RPMI8226 (cell line): ENCODE data around the gene LARGE1.

Source experiments
- DNase-seq: peaks from one replicate; pipeline ENCODE4 v3.0.0-alpha.2; 2015

LARGE1 gene

DNA sequence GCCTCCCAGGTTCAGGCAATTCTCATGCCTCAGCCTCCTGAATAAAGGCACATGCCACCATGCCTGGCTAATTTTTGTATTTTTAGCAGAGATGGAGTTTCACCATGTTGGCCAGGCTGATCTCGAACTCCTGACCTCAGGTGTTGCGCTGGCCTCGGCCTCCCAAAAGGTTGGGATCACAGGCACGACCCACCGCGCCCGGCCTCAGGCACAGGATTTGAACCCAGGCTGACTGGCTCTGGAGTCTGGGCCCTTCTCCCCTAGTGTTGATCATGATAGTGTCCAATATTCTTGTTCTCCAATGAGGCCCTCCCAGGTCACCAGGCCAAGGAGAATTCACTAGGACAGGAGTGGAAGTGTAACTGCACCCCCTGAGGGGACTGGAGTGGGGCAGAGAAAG is 401.9 kb downstream of the LARGE1 start:
- no peak for DNase-seq

DNA sequence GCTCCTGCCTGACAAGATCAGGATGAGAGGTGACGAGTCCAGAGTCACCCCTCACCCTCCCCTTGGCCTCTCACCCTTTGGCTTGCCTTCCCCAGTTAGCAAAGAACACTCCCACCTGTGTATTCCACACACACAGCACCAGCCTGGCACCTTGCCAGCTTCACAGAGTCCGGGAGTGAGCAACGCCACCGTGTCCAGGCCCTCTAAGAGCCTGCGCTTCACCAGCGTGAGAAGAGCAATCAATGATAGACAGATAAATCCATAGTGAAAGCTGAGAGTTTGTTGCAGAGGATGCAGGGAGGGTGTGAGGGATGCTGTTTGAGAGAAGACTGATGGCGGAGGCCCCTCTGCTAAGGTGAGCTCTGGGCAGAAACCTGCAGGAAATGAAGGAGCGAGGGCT is 404.5 kb downstream of the LARGE1 start:
- no peak for DNase-seq

DNA sequence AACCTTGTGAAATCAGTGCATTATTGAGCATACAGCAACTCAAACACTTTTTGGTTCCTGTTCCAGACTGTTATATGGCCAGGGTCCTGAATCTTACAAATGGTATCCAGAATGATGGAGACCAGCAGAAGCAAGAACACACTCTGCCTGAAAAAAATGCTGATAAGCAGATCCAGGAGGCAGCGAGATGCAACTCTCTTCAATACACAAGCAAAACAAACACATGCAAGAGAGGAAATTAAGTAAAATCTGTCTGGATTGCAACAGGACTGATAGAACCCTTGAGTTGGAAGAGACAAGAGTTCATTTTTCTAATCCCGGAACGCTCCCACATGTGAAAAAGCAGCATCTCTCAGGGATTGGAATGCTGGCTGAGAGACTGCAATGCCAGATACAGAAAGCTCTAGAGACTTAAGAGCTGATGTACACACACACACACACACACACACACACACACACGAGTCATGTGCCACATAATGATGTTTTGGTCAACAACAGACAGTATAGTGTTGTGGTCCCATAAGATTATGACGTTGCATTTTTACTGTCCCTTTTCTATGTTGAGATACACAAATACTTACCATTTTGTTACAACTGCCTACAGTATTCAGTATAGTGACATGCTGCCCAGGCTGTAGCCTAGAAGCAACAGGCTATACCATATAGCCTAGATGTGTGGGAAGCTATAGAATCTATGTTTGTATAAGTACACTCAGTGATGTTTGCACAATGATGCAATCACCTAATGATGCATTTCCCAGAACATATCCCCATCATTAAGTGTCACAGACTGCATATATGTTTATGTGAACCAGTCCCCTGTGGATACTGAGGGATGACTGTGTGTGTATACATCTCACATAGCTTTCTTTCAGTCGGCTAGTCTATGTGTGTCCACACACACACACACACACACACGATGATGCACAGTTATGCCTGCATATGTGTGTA is 406.6 kb downstream of the LARGE1 start:
- no peak for DNase-seq

DNA sequence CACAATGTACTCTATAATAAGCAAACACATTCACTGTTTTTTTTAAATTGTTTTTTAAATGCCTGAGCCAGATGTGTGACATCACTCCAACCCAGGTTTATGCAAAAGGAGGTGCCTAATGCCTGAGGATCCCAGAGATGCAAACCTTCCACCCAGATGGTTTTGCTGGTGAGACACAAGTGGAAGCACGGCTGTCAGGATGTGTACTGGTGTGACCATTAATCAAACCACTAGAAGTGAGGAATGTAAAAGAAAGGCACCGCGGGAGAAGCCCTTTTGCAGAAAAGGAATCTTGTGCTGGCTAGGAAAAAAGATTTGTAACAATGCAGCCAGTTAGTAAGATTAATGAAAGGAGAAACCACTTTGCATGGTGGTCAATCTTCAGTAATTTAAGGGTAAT is 407.4 kb downstream of the LARGE1 start:
- DNase-seq: no peak

DNA sequence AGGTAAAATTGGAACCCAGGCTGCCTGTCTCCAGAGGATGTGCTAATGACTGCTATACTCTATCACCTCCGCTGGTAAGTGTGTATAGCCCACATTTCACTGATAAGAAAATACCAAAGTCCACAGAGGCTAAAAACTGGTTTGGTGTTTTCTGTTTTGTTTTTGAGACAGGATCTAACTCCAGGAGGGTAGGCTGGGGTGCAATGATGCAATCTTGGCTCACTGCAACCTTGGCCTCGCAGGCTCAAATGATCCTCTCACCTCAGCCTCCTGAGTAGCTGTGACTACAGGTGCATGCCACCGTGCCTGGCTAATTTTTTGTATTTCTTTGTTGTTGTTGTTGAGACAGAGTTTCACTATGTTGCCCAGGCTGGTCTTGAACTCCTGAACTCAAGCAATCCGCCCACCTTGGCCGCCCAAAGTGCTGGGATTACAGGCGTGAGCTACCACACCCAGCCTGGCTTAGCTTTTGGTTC is 409.8 kb downstream of the LARGE1 start:
- DNase-seq: no peak

DNA sequence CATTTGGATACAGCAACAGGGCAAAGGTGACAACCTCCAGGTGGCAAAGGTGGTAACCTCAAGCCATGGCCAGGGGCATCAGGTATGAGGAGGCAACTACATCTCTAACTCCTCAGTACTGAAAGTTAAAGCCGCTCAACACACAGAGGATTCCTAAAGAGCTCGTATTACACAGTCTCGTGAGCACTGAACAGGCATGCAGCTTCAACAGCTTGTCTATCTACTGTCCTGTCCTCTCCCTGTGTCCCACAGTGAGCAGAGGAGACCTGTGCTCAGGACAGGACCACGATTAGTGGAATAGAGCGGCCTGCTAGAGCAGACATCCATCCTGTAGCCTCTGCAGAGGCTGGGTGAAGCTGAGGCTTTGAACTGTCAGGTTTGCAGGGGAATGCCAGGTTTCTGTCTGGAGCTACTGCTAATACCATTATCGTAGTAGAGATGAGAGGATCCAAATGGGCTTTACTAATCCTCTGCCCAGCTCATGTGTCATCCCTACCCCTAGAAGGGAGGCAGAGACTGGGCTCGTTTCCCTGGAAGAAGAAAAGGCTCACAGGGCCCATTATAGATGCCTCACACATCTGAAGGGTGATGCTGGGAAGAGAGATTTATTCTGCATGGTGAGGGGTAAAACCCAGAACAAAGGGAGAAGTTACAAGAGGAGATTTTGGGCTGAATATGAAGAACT is 415.2 kb downstream of the LARGE1 start:
- DNase-seq: no peak

DNA sequence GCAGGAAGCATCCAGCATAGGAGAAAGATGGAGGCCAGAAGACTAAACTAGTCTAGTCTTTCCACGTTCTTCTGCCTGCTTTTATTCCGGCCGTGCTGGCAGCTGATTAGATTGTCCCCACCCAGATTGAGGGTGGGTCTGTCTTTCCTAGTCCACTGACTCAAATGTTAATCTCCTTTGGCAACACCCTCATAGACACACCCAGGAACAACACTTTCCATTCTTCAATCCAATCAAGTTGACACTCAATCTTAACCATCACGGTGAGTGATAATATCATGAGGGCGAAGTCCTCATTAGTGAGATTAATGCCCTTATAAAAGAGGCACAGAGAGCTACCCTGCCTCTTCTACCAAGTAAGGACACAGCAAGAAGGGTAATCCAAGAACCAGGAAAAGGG is 424.2 kb downstream of the LARGE1 start:
- no peak for DNase-seq

DNA sequence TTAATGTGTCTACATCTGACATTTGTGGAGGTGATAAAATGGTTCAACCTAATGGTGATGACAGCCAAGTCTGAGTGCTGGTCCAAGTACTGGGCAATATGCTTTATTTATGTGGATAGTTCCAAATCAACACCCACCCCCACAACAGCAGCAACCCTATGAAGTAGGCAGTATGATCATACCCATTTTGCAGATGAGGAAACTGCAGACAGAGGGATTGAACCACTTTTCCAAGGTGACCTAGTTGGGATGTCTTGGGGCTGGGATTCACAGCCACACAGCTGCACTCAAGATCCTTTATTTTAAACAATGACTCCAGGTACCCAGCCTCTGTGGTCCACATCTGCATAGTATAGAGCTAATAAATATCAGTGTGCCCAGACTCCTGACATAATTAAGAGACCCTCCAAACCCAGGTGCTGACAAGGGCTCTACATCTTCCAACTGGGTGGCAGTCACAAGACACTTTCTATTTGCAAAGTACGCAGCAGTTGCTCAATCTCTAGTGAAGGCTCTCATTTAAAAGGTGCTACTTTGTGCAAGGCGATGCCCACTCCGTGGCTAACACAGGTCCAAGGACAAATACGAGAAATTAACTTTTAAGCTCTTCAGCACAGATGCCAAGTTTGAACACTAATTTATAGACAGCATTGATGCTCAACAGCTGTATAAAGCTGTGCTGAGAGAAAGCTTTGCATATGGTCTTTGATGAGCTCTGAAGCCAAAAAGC is 426.6 kb downstream of the LARGE1 start:
- DNase-seq: no peak

DNA sequence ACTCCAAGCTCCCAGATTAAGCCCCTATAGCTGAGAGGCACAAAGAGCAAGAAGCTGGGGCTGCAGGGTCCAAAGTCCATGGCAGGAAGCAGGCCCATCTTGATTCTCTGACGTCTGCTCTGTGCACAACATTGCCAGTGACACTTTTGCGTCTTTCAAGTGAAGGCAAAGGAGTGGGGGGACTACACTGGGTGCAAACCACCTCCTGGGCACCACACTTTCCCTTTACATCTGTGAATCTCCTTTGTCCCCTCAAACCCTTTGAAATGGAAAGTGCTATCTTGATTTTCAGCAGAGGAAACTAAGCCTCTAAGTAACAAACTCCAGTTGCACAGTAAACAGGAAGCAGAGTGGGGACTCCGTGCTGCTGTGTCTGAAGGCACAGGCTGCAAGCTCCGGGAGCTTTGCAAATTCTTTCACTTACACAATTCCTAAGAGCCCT is 428.0 kb downstream of the LARGE1 start:
- no peak for DNase-seq

DNA sequence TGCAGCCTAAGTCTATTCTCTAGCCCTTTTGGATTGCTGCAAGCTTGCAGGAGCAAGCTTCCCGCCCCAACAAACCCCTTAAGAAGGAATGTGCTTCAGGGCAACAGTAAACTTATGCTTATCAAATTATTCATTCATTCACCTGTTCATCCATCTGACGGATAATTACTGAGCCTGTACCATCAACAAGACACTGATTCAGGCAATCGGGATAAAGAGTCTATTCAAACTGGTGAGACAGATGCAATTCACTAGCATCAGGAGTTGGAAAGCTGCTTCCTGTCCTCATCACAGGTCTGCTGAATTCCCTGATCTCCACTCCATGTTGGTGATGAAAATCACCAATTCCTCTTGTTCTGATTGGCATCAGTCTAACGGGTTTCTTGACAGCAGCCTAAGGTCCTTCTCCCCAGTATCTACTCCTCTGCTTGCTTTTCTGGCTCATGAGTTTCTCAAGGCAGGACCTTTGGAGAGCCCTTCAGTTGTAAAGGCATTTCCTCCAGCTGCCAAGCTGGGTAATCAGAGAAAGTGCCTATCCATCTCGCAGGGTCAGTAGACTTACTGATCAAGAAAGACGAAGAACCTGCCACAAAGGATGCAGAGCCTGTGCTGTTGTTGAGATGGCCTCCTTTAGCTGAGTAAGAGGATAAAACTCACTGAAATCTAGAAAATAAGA is 433.1 kb downstream of the LARGE1 start:
- no peak for DNase-seq

DNA sequence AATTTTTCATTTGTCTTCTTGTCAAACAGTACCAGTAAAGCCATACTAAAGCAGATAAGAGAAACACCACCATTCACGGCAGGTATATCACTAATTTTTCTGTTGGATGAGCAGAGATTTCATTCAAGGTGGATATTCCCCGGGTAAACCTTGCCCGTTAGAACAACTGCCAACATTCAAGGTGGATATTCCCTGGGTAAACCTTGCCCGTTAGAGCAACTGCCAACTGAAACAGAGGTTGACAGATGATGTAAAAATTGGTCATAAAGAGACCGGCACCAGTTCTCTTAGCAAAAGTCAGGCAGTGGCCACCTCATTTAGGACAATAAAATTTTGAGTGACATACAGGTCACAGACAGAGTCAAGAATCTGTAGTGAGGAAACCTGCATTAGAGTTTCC is 438.7 kb downstream of the LARGE1 start:
- DNase-seq: no peak

DNA sequence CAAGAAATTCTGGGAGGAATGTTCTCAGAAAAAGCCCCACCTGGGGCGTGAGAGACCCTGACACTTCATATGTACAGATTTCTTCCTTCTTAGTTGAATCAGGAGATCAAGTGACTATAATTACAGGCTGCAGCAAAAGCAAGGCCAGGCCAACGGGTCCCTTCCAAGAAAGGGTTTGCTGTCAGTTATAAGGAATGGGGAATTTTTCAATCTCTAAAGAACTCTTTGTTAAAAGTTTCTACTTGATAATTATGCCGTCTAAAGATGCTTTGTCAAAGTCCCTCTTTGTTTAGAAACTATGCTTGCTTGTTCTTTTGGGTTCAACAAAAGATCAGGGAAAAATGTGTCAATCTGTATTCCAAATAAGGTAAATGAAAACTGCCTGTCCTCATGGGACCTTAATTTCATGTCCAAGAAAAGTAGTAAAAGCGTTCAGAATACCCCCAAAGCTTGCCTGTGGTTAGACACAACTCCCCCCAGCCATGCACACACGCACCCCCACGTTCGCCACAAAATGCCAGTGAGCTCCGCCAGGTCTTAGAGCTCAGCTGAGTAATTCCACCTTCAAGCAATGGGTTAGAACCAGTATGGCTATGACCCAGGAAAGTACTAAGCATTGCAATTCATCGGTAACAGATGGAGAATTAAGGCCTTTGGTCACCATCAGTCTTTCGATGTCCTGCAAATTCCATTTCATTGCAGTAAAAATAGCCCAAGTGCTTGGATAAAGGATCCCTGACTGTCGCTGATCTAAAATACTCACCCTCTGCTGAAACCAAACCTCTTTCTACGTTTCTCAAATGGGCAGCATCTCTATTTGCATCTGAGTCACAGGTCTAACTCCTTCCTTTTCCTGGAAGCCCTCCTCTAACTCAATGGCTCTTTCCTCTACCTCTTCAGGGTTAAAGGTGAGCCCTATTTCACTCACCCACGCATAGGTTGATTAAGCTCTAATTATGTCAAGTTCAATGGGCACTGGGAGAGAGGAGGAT is 442.9 kb downstream of the LARGE1 start:
- DNase-seq: no peak

DNA sequence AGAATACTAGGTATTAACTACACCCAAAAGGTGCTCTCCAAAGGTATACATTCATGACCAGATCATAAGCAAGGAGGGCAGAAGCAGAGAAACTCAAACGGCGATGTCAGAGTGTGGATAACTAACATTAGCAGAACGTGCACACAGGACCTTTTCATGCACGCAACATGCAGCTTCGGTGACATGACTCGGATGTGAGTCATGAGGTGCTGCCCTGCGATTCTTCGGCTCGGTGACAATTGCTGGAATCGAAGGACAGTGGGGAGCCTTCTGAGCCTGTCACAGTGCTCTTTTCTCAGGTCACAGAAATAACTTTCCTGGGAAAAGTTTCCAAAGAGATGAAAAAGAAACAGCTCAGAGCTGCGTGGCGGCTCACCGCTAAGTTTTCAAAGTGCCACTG is 443.6 kb downstream of the LARGE1 start:
- no peak for DNase-seq

DNA sequence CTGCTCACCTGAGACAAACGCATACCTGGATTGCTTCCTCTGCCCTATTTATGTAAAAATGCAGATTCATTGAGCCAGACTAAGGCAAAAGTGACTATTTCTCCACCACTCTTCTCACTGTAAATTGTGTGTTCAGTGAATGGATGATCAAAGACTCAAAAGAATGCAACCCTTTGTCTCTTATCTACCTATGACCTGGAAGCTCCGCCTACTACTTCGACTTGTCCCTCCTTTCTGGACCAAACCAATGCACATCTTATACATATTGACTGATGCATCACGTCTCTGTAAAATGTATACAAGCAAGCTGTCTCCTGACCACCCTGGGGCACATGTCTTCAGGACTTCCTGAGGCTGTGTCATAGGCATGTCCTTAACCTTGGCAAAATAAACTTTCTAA is 444.1 kb downstream of the LARGE1 start:
- no peak for DNase-seq

DNA sequence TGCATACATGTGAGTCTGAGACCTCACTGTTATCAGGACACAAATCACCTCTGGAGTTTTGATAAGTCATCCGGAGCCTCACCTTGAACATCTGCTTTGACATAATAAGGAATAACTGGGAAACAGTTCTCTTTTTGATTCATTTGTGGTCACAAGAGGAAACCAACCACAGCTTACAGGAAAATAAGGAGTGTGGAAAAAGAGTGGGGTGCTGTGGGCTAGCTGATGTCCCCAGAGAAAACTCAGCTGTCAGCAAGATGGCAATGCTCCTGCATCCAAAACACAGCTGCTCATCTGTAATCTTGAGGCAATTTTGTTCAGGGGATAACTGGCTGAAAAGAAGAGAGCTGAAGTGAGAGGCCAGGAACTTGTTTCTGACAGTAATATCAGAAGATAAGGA is 445.7 kb downstream of the LARGE1 start:
- peak; percentile 4 for DNase-seq

DNA sequence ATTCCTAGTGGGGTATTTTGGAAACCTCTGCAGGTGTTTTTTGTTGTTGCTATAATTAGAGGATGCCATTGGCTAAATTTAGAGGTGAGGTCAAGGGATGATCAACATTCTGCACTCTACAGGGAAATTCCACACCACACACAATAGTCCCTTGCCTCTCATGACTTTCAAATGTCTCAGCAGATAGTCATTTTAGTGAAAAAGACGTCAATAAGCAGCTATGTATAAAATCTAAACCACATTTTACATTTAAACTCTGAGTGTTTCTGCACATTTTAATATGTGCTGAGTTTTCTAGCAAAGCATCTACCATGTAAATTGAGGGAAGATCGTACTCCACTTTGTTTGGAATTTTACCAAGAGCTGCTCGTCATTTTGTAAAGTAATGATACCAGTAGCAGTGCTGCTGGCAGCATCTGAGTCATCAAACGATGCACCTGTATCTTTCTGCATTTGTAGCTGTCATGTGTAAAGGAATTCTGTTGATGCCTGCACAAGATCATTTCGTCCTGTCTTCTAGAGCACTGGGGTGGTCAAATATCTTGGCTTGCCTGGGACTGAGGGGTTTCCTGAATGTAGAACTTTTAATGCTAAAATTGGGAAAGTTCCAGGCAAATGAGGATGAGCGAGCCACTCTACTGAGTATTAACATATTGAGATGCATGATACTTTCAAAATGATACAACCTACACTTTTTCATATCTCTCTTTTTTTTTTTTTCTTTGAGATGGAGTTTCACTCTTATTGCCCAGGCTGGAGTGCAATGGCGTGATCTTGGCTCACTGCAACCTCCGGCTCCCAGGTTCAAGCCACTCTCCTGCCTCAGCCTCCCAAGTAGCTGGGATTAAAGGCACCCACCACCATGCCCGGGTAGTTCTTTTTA is 447.6 kb downstream of the LARGE1 start:
- DNase-seq: peak; percentile 67

DNA sequence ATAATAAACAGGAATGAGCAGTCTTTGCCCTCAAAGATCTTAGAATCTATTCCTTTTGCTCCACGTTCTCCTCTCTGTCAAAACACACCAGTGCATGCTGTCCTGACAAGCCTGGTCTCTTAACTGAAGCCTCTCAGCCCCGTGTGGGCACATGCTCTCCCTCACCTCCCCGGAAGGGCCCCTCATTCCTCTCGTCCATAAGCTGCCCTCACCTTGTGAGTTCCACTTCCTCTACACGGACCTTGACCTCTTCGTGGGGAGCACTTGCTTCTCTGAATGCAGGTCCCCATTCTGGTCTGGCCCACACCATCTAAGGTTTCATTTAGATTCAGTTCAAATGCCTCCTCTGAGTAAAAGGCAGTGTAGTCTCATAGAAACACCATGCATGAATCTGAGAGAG is 449.8 kb downstream of the LARGE1 start:
- peak; percentile 39 for DNase-seq

DNA sequence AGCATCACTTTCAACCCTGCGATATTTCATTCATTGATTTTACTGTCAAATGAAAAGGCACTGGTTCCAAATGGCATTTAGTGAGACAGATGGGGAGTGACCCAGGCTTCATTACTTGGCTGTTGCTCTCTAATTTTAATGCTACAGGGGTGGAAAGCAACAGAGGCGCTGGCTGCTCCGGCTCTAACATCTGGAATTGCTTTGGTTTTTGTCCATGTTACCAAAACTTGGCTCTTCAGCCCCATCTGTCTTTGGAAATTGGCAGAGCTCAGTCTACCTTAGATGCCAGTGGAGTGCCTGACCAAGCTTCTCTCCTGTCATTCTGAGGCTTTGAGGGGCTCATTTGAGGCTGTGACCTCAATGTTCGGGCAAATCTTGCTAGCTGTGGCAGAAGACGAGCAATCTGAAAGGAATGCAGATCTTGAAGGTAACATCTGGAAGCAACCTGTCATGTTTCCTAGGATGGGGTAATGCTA is 452.6 kb downstream of the LARGE1 start:
- no peak for DNase-seq

DNA sequence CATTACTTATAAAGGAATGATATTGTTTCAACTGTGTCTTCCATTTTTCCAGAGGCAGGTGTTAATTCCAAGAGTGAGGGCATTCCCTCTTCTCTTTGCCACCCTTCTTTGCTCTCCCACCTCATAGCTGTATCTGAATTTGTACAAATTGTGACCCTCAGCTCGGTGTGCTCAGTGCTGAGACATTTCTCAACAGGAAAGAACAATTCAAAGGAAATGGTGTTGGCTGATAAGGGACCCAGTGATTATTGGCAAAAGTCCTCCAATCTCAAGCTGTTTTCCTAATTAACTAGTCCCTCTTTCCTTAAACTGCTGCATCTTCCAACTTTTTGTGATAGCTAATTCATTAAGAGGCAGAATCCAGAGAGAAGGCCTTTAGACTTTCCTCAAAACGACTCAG is 453.2 kb downstream of the LARGE1 start:
- no peak for DNase-seq

DNA sequence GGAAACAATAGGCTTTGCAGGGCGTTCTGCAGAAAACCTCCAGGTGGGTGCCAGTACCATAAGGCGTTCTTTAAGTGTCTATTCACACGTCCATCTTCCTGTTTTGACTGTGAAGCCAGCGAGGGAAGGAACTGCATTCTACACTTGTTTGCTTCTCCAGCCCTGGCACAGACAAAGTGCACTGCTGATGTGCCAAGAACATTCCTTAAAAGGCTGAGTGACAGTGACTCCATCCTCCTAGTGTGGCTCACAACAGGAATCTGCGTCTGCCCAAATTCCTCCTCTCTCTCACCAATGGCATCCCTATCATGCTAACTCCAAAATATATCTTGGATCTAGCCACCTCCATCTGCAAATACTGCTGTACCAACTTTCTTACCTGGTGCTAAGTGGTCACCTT is 454.7 kb downstream of the LARGE1 start:
- no peak for DNase-seq
